Osteoblast (primary cell): Measurements from ENCODE around the gene GDPD5. TPM values are rescaled to one million over a fixed set of nuclear protein-coding genes. Genes with fewer than 3 reads are reported as not detected.

ENCODE experiments used
- DNase-seq: peaks from one replicate; pipeline ENCODE4 v3.0.0; 2011; ENCODE audit warnings: low spot score, mixed read lengths; ENCODE audit not compliant: insufficient read length; ENCODE audit errors: missing footprints
- H2AFZ ChIP-seq: 2 replicates; pipeline ENCODE4 v1.6.0; 2011; ENCODE audit warnings: mild to moderate bottlenecking, low read length
- H3K27ac ChIP-seq: 2 replicates; pipeline ENCODE4 v1.5.1; 2011; ENCODE audit warnings: mild to moderate bottlenecking, low read depth, low read length, moderate library complexity
- H3K27me3 ChIP-seq: 2 replicates; pipeline ENCODE4 v1.6.0; 2012; ENCODE audit warnings: mild to moderate bottlenecking, control low read depth, inconsistent platforms, low read length, moderate library complexity; ENCODE audit not compliant: insufficient read depth
- H3K36me3 ChIP-seq: 2 replicates; pipeline ENCODE4 v1.5.1; 2011; ENCODE audit warnings: mild to moderate bottlenecking, low read length, control low read depth, moderate library complexity; ENCODE audit not compliant: insufficient read depth
- H3K4me1 ChIP-seq: 2 replicates; pipeline ENCODE4 v1.5.1; 2011; ENCODE audit warnings: mild to moderate bottlenecking, low read length, control low read depth, moderate library complexity; ENCODE audit not compliant: insufficient read depth
- H3K4me2 ChIP-seq: 2 replicates; pipeline ENCODE4 v1.6.0; 2011; ENCODE audit warnings: mild to moderate bottlenecking, low read length; ENCODE audit not compliant: insufficient read depth
- H3K4me3 ChIP-seq: fragments of 200-600 bp; sonication (generic); 3 replicates; pipeline ENCODE4 v1.5.1; 2012; ENCODE audit warnings: mild to moderate bottlenecking, low read length, inconsistent platforms; ENCODE audit not compliant: insufficient read depth
- H3K79me2 ChIP-seq: 2 replicates; pipeline ENCODE4 v1.6.0; 2012; ENCODE audit warnings: mild to moderate bottlenecking, low read length, control low read depth, inconsistent platforms; ENCODE audit not compliant: insufficient read depth
- H3K9me3 ChIP-seq: 2 replicates; pipeline ENCODE4 v1.5.1; 2011; ENCODE audit warnings: low read depth, low read length, control low read depth
- H4K20me1 ChIP-seq: 2 replicates; pipeline ENCODE4 v1.6.0; 2012; ENCODE audit warnings: mild to moderate bottlenecking, low read length, control low read depth; ENCODE audit not compliant: insufficient read depth
- CTCF ChIP-seq: IDR thresholded peaks from 2 replicates; pipeline ENCODE4 v1.5.1; 2011; ENCODE audit warnings: mild to moderate bottlenecking, low read depth, low read length, moderate library complexity; ENCODE audit errors: extremely low read depth
- total RNA-seq: library from RNA; depleted of rRNA; stranded (reverse); fragments of >200 nt; gene quantifications from 2 replicates; pipeline ENCODE4 v1.2.3, GENCODE V29; 2012

GDPD5 gene
- total RNA-seq, 1 donor = 13.4 TPM

GRCh38 chr11:75398906-75399305, 126.8 kb downstream of the GDPD5 start:
- Histone ChIP-seq H3K79me2 (peaks cover 46% of the 10 kb centered on the region), H3K27me3 (no peaks in the 10 kb centered on the region), H3K4me1 (peaks cover 35% of the 10 kb centered on the region), H3K36me3 (peaks cover 35% of the 10 kb centered on the region), H3K4me3 (peak overlapping the region; percentile 75), H4K20me1 (peaks cover 39% of the 10 kb centered on the region), H3K9me3 (no peaks in the 10 kb centered on the region), H3K4me2 (no peak overlapping the region), H3K27ac (no peak overlapping the region), H2AFZ (peak overlapping the region; percentile 91)
- no peak for DNase-seq
- no peak for TF ChIP-seq CTCF

GRCh38 chr11:75394085-75394840, 131.5 kb downstream of the GDPD5 start:
- no peak for TF ChIP-seq CTCF
- no peaks in the 10 kb centered on the region for H3K36me3 ChIP-seq
- H3K4me3 ChIP-seq = no peak overlapping the region

GRCh38 chr11:75389925-75390324, 135.8 kb downstream of the GDPD5 start:
- no peaks in the 10 kb centered on the region for H3K36me3 ChIP-seq
- no peaks in the 10 kb centered on the region for H3K9me3 ChIP-seq
- no peak overlapping the region for H3K4me3 ChIP-seq
- no peak for TF ChIP-seq CTCF
- no peak overlapping the region for H3K27ac ChIP-seq
- H3K27me3 ChIP-seq = no peaks in the 10 kb centered on the region
- H4K20me1 ChIP-seq = no peaks in the 10 kb centered on the region
- DNase-seq = no peak
- peaks cover 16% of the 10 kb centered on the region for H3K4me1 ChIP-seq
- H2AFZ ChIP-seq = no peak overlapping the region
- H3K79me2 ChIP-seq = no peaks in the 10 kb centered on the region
- no peak overlapping the region for H3K4me2 ChIP-seq

More at GRCh38 chr11:75394085-75394840, 131.5 kb downstream of the GDPD5 start:
- H3K4me1 ChIP-seq = peaks cover 2% of the 10 kb centered on the region
- H2AFZ ChIP-seq = no peak overlapping the region
- DNase-seq = no peak
- no peaks in the 10 kb centered on the region for H3K9me3 ChIP-seq
- no peaks in the 10 kb centered on the region for H3K79me2 ChIP-seq
- no peaks in the 10 kb centered on the region for H4K20me1 ChIP-seq
- no peak overlapping the region for H3K27ac ChIP-seq
- no peak overlapping the region for H3K4me2 ChIP-seq
- H3K27me3 ChIP-seq = no peaks in the 10 kb centered on the region

- Histone ChIP-seq H3K27ac (no peak overlapping the region), H3K36me3 (no peaks in the 10 kb centered on the region), H3K79me2 (no peaks in the 10 kb centered on the region), H3K27me3 (no peaks in the 10 kb centered on the region), H3K4me2 (no peak overlapping the region), H4K20me1 (no peaks in the 10 kb centered on the region), H3K4me1 (peaks cover 18% of the 10 kb centered on the region), H3K9me3 (no peaks in the 10 kb centered on the region), H3K4me3 (no peak overlapping the region), H2AFZ (peak overlapping the region; percentile 44)
- TF ChIP-seq CTCF = no peak
- no peak for DNase-seq
These were observed 136.5 kb downstream of the GDPD5 start for GRCh38 chr11:75389276-75389605.
